Osteoblast (primary cell): ENCODE results near the gene WDR18. TPM values are rescaled to one million over a fixed set of nuclear protein-coding genes. Genes with fewer than 3 reads are reported as not detected.
A peak's percentile ranks its signal among the peaks of the same experiment; 100 is the strongest.

ENCODE experiments used
- DNase-seq: peaks from one replicate; pipeline ENCODE4 v3.0.0; 2011; ENCODE audit warnings: low spot score, mixed read lengths; ENCODE audit not compliant: insufficient read length; ENCODE audit errors: missing footprints
- H2AFZ ChIP-seq: 2 replicates; pipeline ENCODE4 v1.6.0; 2011; ENCODE audit warnings: mild to moderate bottlenecking, low read length
- H3K27ac ChIP-seq: 2 replicates; pipeline ENCODE4 v1.5.1; 2011; ENCODE audit warnings: mild to moderate bottlenecking, low read depth, low read length, moderate library complexity
- H3K27me3 ChIP-seq: 2 replicates; pipeline ENCODE4 v1.6.0; 2012; ENCODE audit warnings: mild to moderate bottlenecking, control low read depth, inconsistent platforms, low read length, moderate library complexity; ENCODE audit not compliant: insufficient read depth
- H3K36me3 ChIP-seq: 2 replicates; pipeline ENCODE4 v1.5.1; 2011; ENCODE audit warnings: mild to moderate bottlenecking, low read length, control low read depth, moderate library complexity; ENCODE audit not compliant: insufficient read depth
- H3K4me1 ChIP-seq: 2 replicates; pipeline ENCODE4 v1.5.1; 2011; ENCODE audit warnings: mild to moderate bottlenecking, low read length, control low read depth, moderate library complexity; ENCODE audit not compliant: insufficient read depth
- H3K4me2 ChIP-seq: 2 replicates; pipeline ENCODE4 v1.6.0; 2011; ENCODE audit warnings: mild to moderate bottlenecking, low read length; ENCODE audit not compliant: insufficient read depth
- H3K4me3 ChIP-seq: fragments of 200-600 bp; sonication (generic); 3 replicates; pipeline ENCODE4 v1.5.1; 2012; ENCODE audit warnings: mild to moderate bottlenecking, low read length, inconsistent platforms; ENCODE audit not compliant: insufficient read depth
- H3K79me2 ChIP-seq: 2 replicates; pipeline ENCODE4 v1.6.0; 2012; ENCODE audit warnings: mild to moderate bottlenecking, low read length, control low read depth, inconsistent platforms; ENCODE audit not compliant: insufficient read depth
- H3K9me3 ChIP-seq: 2 replicates; pipeline ENCODE4 v1.5.1; 2011; ENCODE audit warnings: low read depth, low read length, control low read depth
- H4K20me1 ChIP-seq: 2 replicates; pipeline ENCODE4 v1.6.0; 2012; ENCODE audit warnings: mild to moderate bottlenecking, low read length, control low read depth; ENCODE audit not compliant: insufficient read depth
- small RNA-seq: library from RNA; depleted of rRNA; stranded (forward); fragments of <200 nt; gene quantifications from one replicate; pipeline ENCODE3, GENCODE V24; 2012
- total RNA-seq: library from RNA; depleted of rRNA; stranded (reverse); fragments of >200 nt; gene quantifications from 2 replicates; pipeline ENCODE4 v1.2.3, GENCODE V29; 2012
- TF ChIP-seq, protein P1 (sequence below): IDR thresholded peaks from 2 replicates; pipeline ENCODE4 v1.5.1; 2011; ENCODE audit warnings: mild to moderate bottlenecking, low read depth, low read length, moderate library complexity; ENCODE audit errors: extremely low read depth

The WDR18 gene
- total RNA-seq, 1 donor = 45.6 TPM

DNA sequence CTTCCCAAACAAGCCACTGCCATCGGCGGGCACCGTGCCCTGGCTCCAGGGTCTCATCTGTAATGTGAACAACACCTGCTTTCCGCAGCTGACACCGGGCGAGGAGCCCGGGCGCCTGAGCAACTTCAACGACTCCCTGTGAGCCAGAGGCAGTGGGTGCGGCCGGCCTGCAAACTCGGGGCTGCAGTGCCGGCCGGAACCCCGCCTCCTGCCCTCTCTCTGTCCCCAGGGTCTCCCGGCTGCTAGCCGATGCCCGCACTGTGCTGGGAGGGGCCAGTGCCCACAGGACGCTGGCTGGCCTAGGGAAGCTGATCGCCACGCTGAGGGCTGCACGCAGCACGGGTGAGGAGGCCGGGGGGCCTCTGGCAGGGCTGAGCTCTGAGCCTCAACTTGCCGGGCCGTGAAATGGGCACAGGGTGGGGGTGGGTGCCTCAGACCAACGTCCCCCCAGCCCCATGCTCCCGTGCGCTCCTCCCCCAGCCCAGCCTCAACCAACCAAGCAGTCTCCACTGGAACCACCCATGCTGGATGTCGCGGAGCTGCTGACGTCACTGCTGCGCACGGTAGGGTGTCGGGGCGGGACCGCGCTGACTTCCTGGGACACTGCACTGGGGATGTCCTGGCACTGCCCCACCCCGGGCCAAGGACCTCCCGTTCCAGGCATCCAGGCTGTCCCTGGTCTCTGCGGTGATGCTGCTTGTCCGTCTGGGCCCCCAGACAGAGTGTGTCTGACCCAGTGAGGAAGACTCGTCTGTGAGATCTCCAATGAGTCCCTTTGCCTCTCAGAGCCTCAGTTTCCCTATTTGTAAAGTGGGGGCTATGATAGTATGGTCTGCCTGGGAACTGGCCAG lies 57.9 kb downstream of the WDR18 start:
- no peak overlapping the region for H3K27ac ChIP-seq
- TF ChIP-seq, protein P1, sequence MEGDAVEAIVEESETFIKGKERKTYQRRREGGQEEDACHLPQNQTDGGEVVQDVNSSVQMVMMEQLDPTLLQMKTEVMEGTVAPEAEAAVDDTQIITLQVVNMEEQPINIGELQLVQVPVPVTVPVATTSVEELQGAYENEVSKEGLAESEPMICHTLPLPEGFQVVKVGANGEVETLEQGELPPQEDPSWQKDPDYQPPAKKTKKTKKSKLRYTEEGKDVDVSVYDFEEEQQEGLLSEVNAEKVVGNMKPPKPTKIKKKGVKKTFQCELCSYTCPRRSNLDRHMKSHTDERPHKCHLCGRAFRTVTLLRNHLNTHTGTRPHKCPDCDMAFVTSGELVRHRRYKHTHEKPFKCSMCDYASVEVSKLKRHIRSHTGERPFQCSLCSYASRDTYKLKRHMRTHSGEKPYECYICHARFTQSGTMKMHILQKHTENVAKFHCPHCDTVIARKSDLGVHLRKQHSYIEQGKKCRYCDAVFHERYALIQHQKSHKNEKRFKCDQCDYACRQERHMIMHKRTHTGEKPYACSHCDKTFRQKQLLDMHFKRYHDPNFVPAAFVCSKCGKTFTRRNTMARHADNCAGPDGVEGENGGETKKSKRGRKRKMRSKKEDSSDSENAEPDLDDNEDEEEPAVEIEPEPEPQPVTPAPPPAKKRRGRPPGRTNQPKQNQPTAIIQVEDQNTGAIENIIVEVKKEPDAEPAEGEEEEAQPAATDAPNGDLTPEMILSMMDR = no peak
- DNase-seq = no peak
- peak overlapping the region; percentile 37 for H3K4me3 ChIP-seq
- H3K4me1 ChIP-seq = peaks cover 42% of the 10 kb centered on the region
- peaks cover 21% of the 10 kb centered on the region for H4K20me1 ChIP-seq
- peaks cover 19% of the 10 kb centered on the region for H3K36me3 ChIP-seq
- H3K4me2 ChIP-seq = peak overlapping the region; percentile 80
- no peaks in the 10 kb centered on the region for H3K9me3 ChIP-seq
- H3K79me2 ChIP-seq = no peaks in the 10 kb centered on the region
- H3K27me3 ChIP-seq = no peaks in the 10 kb centered on the region
- no peak overlapping the region for H2AFZ ChIP-seq

- peaks cover 38% of the 10 kb centered on the region for H3K4me1 ChIP-seq
- H2AFZ ChIP-seq = no peak overlapping the region
- H3K27ac ChIP-seq = no peak overlapping the region
- peak overlapping the region; percentile 80 for H3K4me2 ChIP-seq
- peak; percentile 94 for DNase-seq
- no peaks in the 10 kb centered on the region for H3K27me3 ChIP-seq
- H3K4me3 ChIP-seq = no peak overlapping the region
- H4K20me1 ChIP-seq = peaks cover 16% of the 10 kb centered on the region
- peaks cover 12% of the 10 kb centered on the region for H3K36me3 ChIP-seq
- TF ChIP-seq, protein P1 = no peak
- H3K79me2 ChIP-seq = no peaks in the 10 kb centered on the region
- no peaks in the 10 kb centered on the region for H3K9me3 ChIP-seq
These were observed 58.8 kb downstream of the WDR18 start for GRCh38 chr19:1042689-1043511.

Small RNA genes lying within 50 kb of the gene (small RNA-seq; reads per million reads assigned to genes)
- gene RNU6-2 = 1.9 reads per million, percentile 62 among the genes with 10 or more reads in this experiment

Other genes with a start within 250 kb of the WDR18 start
- gene MISP, start 233.2 kb upstream of the WDR18 start, total RNA-seq = 0.36 and 0.59 TPM in 2 replicates
- 106 and 124 TPM in 2 replicates for gene PTBP1, start 186.9 kb upstream of the WDR18 start, total RNA-seq
- 0.36 TPM in 1 of 2 replicates, not detected in the other for gene PLPPR3, start 162.4 kb upstream of the WDR18 start, total RNA-seq
- gene AZU1, start 156.5 kb upstream of the WDR18 start, total RNA-seq = not detected in 2 replicates
- not detected in 2 replicates for gene PRTN3, start 143.3 kb upstream of the WDR18 start, total RNA-seq
- gene ELANE, start 132.0 kb upstream of the WDR18 start, total RNA-seq = 0.36 and 0.59 TPM in 2 replicates
- 8.3 and 19.9 TPM in 2 replicates for gene CFD, start 124.7 kb upstream of the WDR18 start, total RNA-seq
- gene MED16, start 91.2 kb upstream of the WDR18 start, total RNA-seq = 20.6 and 25.0 TPM in 2 replicates
- not detected in 2 replicates for gene RNU6-9, start 90.9 kb upstream of the WDR18 start, total RNA-seq
- 31.1 and 32.7 TPM in 2 replicates for gene R3HDM4, start 71.1 kb upstream of the WDR18 start, total RNA-seq
- not detected in 2 replicates for gene KISS1R, start 67.0 kb upstream of the WDR18 start, total RNA-seq
- gene ARID3A, start 58.3 kb upstream of the WDR18 start, total RNA-seq = 19.4 and 21.7 TPM in 2 replicates
- not detected in 2 replicates for gene GRIN3B, start 16.1 kb downstream of the WDR18 start, total RNA-seq
- 74.0 and 84.0 TPM in 2 replicates for gene TMEM259, start 36.8 kb downstream of the WDR18 start, total RNA-seq
- not detected in 2 replicates for gene RNU6-2, start 37.2 kb downstream of the WDR18 start, total RNA-seq
- gene CNN2, start 42.3 kb downstream of the WDR18 start, total RNA-seq = 537 and 594 TPM in 2 replicates
- gene ABCA7, start 55.8 kb downstream of the WDR18 start, total RNA-seq = 33.3 and 43.0 TPM in 2 replicates
- gene ARHGAP45, start 82.8 kb downstream of the WDR18 start, total RNA-seq = 0.59 and 0.72 TPM in 2 replicates
- 70.2 and 74.0 TPM in 2 replicates for gene POLR2E, start 111.0 kb downstream of the WDR18 start, total RNA-seq
- gene GPX4, start 119.6 kb downstream of the WDR18 start, total RNA-seq = 515 TPM in 2 replicates
- gene SBNO2, start 189.9 kb downstream of the WDR18 start, total RNA-seq = 58.0 and 69.1 TPM in 2 replicates
- 75.7 and 100 TPM in 2 replicates for gene STK11, start 221.4 kb downstream of the WDR18 start, total RNA-seq